Heart left ventricle (tissue), 13 donors: ENCODE data around the gene TMEM229B.

Experiments used
- POLR2A ChIP-seq, 2 donors: fragments of 450-650 bp; IDR thresholded peaks; one replicate each; pipeline ENCODE4 v1.6.1; 2017; ENCODE audit warnings: antibody characterized with exemption in 2 of 2, mild to moderate bottlenecking in 2 of 2, moderate library complexity in 2 of 2
- TF ChIP-seq, protein P1 (sequence below), 12 donors: fragments of 200-600 bp; sonication (generic) in 4 of 12; IDR thresholded peaks; one replicate each; pipeline versions ENCODE4 v1.5.0 to v1.8.0; 2018 to 2022; ENCODE audit warnings: antibody characterized with exemption in 12 of 12, mild to moderate bottlenecking in 5 of 12
- donor health status: ischemic (EF 13 %, LVEDD 7.1; RV severe dilation, severe dysfunction).
- donor health status: DM: no; HTN: yes; CAD: no.
- donor health status: DM: no; HTN: no; CAD: no.
- donor health status: ischemic (EF 25% LVEDD 6.9; RV normal size, moderate dysfunction).
- donor health status: ischemic (EF 25% LVEDD 5.7; RV mildly dilated, moderate dysfunction).
- donor health status: ischemic (EF 35%, LVEDD 5.7; RV mildly dilated, moderate dysfunction).
- donor health status: nonischemic (EF 11% LVEDD 7.7; RV severe dilation, severe dysfunction).
- donor health status: DM: yes; HTN: yes; CAD: no.
- donor health status: PGD.
- donor health status: ischemic (EF 29% LVEDD 5.4; RV normal size, mild dysfunction).
- donor health status: nonischemic (EF 23%, LVEDD 6.1; RV moderate dilation, normal function).

- TF ChIP-seq, protein P1, sequence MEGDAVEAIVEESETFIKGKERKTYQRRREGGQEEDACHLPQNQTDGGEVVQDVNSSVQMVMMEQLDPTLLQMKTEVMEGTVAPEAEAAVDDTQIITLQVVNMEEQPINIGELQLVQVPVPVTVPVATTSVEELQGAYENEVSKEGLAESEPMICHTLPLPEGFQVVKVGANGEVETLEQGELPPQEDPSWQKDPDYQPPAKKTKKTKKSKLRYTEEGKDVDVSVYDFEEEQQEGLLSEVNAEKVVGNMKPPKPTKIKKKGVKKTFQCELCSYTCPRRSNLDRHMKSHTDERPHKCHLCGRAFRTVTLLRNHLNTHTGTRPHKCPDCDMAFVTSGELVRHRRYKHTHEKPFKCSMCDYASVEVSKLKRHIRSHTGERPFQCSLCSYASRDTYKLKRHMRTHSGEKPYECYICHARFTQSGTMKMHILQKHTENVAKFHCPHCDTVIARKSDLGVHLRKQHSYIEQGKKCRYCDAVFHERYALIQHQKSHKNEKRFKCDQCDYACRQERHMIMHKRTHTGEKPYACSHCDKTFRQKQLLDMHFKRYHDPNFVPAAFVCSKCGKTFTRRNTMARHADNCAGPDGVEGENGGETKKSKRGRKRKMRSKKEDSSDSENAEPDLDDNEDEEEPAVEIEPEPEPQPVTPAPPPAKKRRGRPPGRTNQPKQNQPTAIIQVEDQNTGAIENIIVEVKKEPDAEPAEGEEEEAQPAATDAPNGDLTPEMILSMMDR (IDR thresholded peaks at IDR 0.05): peak in 1 of 12 donors; percentile 3
- no peak for TF ChIP-seq POLR2A (IDR thresholded peaks at IDR 0.05)
These were observed 44.1 kb upstream of the TMEM229B start for GRCh38 chr14:67532606-67532997.
